CD4-positive, alpha-beta T cell treated with Interleukin-2 at 100 ng/mL for 4 hours (primary cell): ENCODE data around the gene AP2A2.

Source experiments
- DNase-seq: peaks from one replicate; pipeline ENCODE4 v3.0.0-alpha.2; 2020; ENCODE audit warnings: low spot score

The AP2A2 gene

GRCh38 chr11:1030086-1030485 lies 104.4 kb downstream of the AP2A2 start:
- no peak for DNase-seq

GRCh38 chr11:1030556-1030955 lies 104.9 kb downstream of the AP2A2 start:
- DNase-seq: no peak

- DNase-seq: no peak
These were observed 105.6 kb downstream of the AP2A2 start for GRCh38 chr11:1031121-1031899.

- no peak for DNase-seq
These were observed 106.7 kb downstream of the AP2A2 start for GRCh38 chr11:1032310-1032891.

GRCh38 chr11:1033016-1033798 lies 107.5 kb downstream of the AP2A2 start:
- DNase-seq: no peak

GRCh38 chr11:1034001-1034400 lies 108.3 kb downstream of the AP2A2 start:
- DNase-seq: no peak

- DNase-seq: no peak
These were observed 109.0 kb downstream of the AP2A2 start for GRCh38 chr11:1034456-1035295.

- DNase-seq: no peak
These were observed 110.1 kb downstream of the AP2A2 start for GRCh38 chr11:1035577-1036283.

GRCh38 chr11:1036303-1036923 lies 110.7 kb downstream of the AP2A2 start, which contains the start of gene MUC6:
Gene MUC6, minus strand, starts transcription at chr11:1036718. Its CDS starts 63 bp downstream, at chr11:1036655.
- no peak for DNase-seq

- DNase-seq: no peak
These were observed 111.3 kb downstream of the AP2A2 start for GRCh38 chr11:1036931-1037330.

GRCh38 chr11:1037506-1038055 lies 111.9 kb downstream of the AP2A2 start:
- no peak for DNase-seq

- no peak for DNase-seq
These were observed 112.7 kb downstream of the AP2A2 start for GRCh38 chr11:1038361-1038760.

- DNase-seq: no peak
These were observed 113.3 kb downstream of the AP2A2 start for GRCh38 chr11:1038921-1039320.

GRCh38 chr11:1039481-1040427 lies 114.1 kb downstream of the AP2A2 start:
- DNase-seq: no peak

- no peak for DNase-seq
These were observed 114.9 kb downstream of the AP2A2 start for GRCh38 chr11:1040428-1041148.

GRCh38 chr11:1041149-1041467 lies 115.4 kb downstream of the AP2A2 start:
- no peak for DNase-seq

GRCh38 chr11:1041471-1041870 lies 115.8 kb downstream of the AP2A2 start:
- no peak for DNase-seq

- DNase-seq: no peak
These were observed 116.4 kb downstream of the AP2A2 start for GRCh38 chr11:1041936-1042608.
